Stomach (tissue), 4 donors: ENCODE data around the gene SELENOM.

ENCODE experiments used
- CTCF ChIP-seq, 7 experiments: fragments of 450-650 bp in 4 of 7; fragments of 200-600 bp in 3 of 7; sonication (generic) in 3 of 7; IDR thresholded peaks; one replicate each; pipeline ENCODE4 v1.5.1; 2016 to 2019; ENCODE audit warnings: antibody characterized with exemption in 7 of 7, control low read depth in 2 of 7, mild to moderate bottlenecking in 1 of 7
- EP300 ChIP-seq: sonication (generic); formaldehyde crosslinking; IDR thresholded peaks from one replicate; pipeline ENCODE4 v1.6.1; 2017; ENCODE audit warnings: antibody characterized with exemption
- POLR2A ChIP-seq, 4 donors: fragments of 450-650 bp; IDR thresholded peaks; one replicate each; pipeline ENCODE4 v1.6.1; 2016; ENCODE audit warnings: antibody characterized with exemption in 4 of 4, control low read depth in 2 of 4, mild to moderate bottlenecking in 1 of 4, moderate library complexity in 1 of 4
- POLR2AphosphoS5 ChIP-seq, 3 donors: sonication (generic); formaldehyde crosslinking; IDR thresholded peaks; one replicate each; pipeline ENCODE4 v1.6.1; 2016; ENCODE audit warnings: antibody characterized with exemption in 3 of 3

- TF ChIP-seq POLR2A (IDR thresholded peaks at IDR 0.05), result no peak
- TF ChIP-seq CTCF (IDR thresholded peaks at IDR 0.05), result no peak
- no peak for TF ChIP-seq EP300
- no peak for TF ChIP-seq POLR2AphosphoS5 (IDR thresholded peaks at IDR 0.05)
Measured at GRCh38 chr22:31139066-31139465, 31.7 kb upstream of the SELENOM start.
